Measurements from ENCODE around the gene VGLL2.

The VGLL2 gene

GRCh38 chr6:117270055-117270842 is 4.9 kb downstream of the VGLL2 start:
- Histone ChIP-seq H3K36me3 (ENCODE audit: insufficient read depth, low read length) (no peaks in the 10 kb centered on the region), H3K9me3 (ENCODE audit: low read length) (peaks cover 16% of the 10 kb centered on the region), H3K9ac (ENCODE audit: low read length) (no peak overlapping the region), H3K27me3 (ENCODE audit: control insufficient read depth in 1 of 2, insufficient read depth in 2 of 2, low read length in 2 of 2) (peaks cover 56 to 77% of the 10 kb centered on the region in 2 donors), H3K4me1 (ENCODE audit: insufficient read depth, low read length) (peaks cover 18% of the 10 kb centered on the region), H3K4me3 (ENCODE audit: low read depth in 1 of 2, low read length in 2 of 2) (peak overlapping the region in 1 of 2 donors; percentile 8), H3K27ac (ENCODE audit: low read depth, low read length) (no peak overlapping the region)

GRCh38 chr6:117270843-117271507 is 5.6 kb downstream of the VGLL2 start:
- H3K27me3 ChIP-seq (ENCODE audit: control insufficient read depth in 1 of 2, insufficient read depth in 2 of 2, low read length in 2 of 2), result peaks cover 54 to 71% of the 10 kb centered on the region in 2 donors

GRCh38 chr6:117272032-117272866 is 6.9 kb downstream of the VGLL2 start:
- Histone ChIP-seq H3K27ac (ENCODE audit: low read depth, low read length) (no peak overlapping the region), H3K9me3 (ENCODE audit: low read length) (peaks cover 8% of the 10 kb centered on the region), H3K4me3 (ENCODE audit: low read depth in 1 of 2, low read length in 2 of 2) (no peak overlapping the region), H3K4me1 (ENCODE audit: insufficient read depth, low read length) (peaks cover 8% of the 10 kb centered on the region), H3K36me3 (ENCODE audit: insufficient read depth, low read length) (no peaks in the 10 kb centered on the region), H3K9ac (ENCODE audit: low read length) (no peak overlapping the region), H3K27me3 (ENCODE audit: control insufficient read depth in 1 of 2, insufficient read depth in 2 of 2, low read length in 2 of 2) (peaks cover 41 to 59% of the 10 kb centered on the region in 2 donors)

More at GRCh38 chr6:117270843-117271507, 5.6 kb downstream of the VGLL2 start:
- H3K36me3 ChIP-seq (ENCODE audit: insufficient read depth, low read length), result no peaks in the 10 kb centered on the region
- H3K9ac ChIP-seq (ENCODE audit: low read length), result no peak overlapping the region
- H3K9me3 ChIP-seq (ENCODE audit: low read length), result peaks cover 16% of the 10 kb centered on the region
- H3K4me3 ChIP-seq (ENCODE audit: low read depth in 1 of 2, low read length in 2 of 2), result no peak overlapping the region
- H3K4me1 ChIP-seq (ENCODE audit: insufficient read depth, low read length), result peaks cover 13% of the 10 kb centered on the region
- no peak overlapping the region for H3K27ac ChIP-seq (ENCODE audit: low read depth, low read length)

- no peak overlapping the region for H3K4me3 ChIP-seq (ENCODE audit: low read depth in 1 of 2, low read length in 2 of 2)
- peaks cover 35 to 52% of the 10 kb centered on the region in 2 donors for H3K27me3 ChIP-seq (ENCODE audit: control insufficient read depth in 1 of 2, insufficient read depth in 2 of 2, low read length in 2 of 2)
- no peak overlapping the region for H3K9ac ChIP-seq (ENCODE audit: low read length)
- H3K27ac ChIP-seq (ENCODE audit: low read depth, low read length), result no peak overlapping the region
- H3K4me1 ChIP-seq (ENCODE audit: insufficient read depth, low read length), result peaks cover 8% of the 10 kb centered on the region
- H3K9me3 ChIP-seq (ENCODE audit: low read length), result peaks cover 8% of the 10 kb centered on the region
- H3K36me3 ChIP-seq (ENCODE audit: insufficient read depth, low read length), result no peaks in the 10 kb centered on the region
These were observed 7.5 kb downstream of the VGLL2 start for GRCh38 chr6:117272891-117273290.

- Histone ChIP-seq H3K36me3 (ENCODE audit: insufficient read depth, low read length) (no peaks in the 10 kb centered on the region), H3K9ac (ENCODE audit: low read length) (no peak overlapping the region), H3K4me3 (ENCODE audit: low read depth in 1 of 2, low read length in 2 of 2) (no peak overlapping the region), H3K27me3 (ENCODE audit: control insufficient read depth in 1 of 2, insufficient read depth in 2 of 2, low read length in 2 of 2) (peaks cover 12 to 29% of the 10 kb centered on the region in 2 donors), H3K27ac (ENCODE audit: low read depth, low read length) (no peak overlapping the region), H3K4me1 (ENCODE audit: insufficient read depth, low read length) (peaks cover under 1% of the 10 kb centered on the region), H3K9me3 (ENCODE audit: low read length) (no peaks in the 10 kb centered on the region)
These were observed 9.8 kb downstream of the VGLL2 start for GRCh38 chr6:117275205-117275604.

GRCh38 chr6:117275711-117276110 is 10.4 kb downstream of the VGLL2 start:
- peaks cover 11 to 25% of the 10 kb centered on the region in 2 donors for H3K27me3 ChIP-seq (ENCODE audit: control insufficient read depth in 1 of 2, insufficient read depth in 2 of 2, low read length in 2 of 2)
- H3K9ac ChIP-seq (ENCODE audit: low read length), result no peak overlapping the region
- H3K4me1 ChIP-seq (ENCODE audit: insufficient read depth, low read length), result no peaks in the 10 kb centered on the region
- H3K4me3 ChIP-seq (ENCODE audit: low read depth in 1 of 2, low read length in 2 of 2), result no peak overlapping the region
- H3K36me3 ChIP-seq (ENCODE audit: insufficient read depth, low read length), result no peaks in the 10 kb centered on the region
- no peaks in the 10 kb centered on the region for H3K9me3 ChIP-seq (ENCODE audit: low read length)
- H3K27ac ChIP-seq (ENCODE audit: low read depth, low read length), result no peak overlapping the region

GRCh38 chr6:117276778-117277316 is 11.5 kb downstream of the VGLL2 start:
- peaks cover 6 to 14% of the 10 kb centered on the region in 2 donors for H3K27me3 ChIP-seq (ENCODE audit: control insufficient read depth in 1 of 2, insufficient read depth in 2 of 2, low read length in 2 of 2)
- H3K27ac ChIP-seq (ENCODE audit: low read depth, low read length), result no peak overlapping the region
- H3K4me3 ChIP-seq (ENCODE audit: low read depth in 1 of 2, low read length in 2 of 2), result no peak overlapping the region
- no peaks in the 10 kb centered on the region for H3K36me3 ChIP-seq (ENCODE audit: insufficient read depth, low read length)
- H3K4me1 ChIP-seq (ENCODE audit: insufficient read depth, low read length), result no peaks in the 10 kb centered on the region
- H3K9me3 ChIP-seq (ENCODE audit: low read length), result no peaks in the 10 kb centered on the region
- no peak overlapping the region for H3K9ac ChIP-seq (ENCODE audit: low read length)

- Histone ChIP-seq H3K27ac (ENCODE audit: low read depth, low read length) (no peak overlapping the region), H3K9ac (ENCODE audit: low read length) (no peak overlapping the region), H3K36me3 (ENCODE audit: insufficient read depth, low read length) (no peaks in the 10 kb centered on the region), H3K27me3 (ENCODE audit: control insufficient read depth in 1 of 2, insufficient read depth in 2 of 2, low read length in 2 of 2) (no peaks in the 10 kb centered on the region), H3K4me1 (ENCODE audit: insufficient read depth, low read length) (no peaks in the 10 kb centered on the region), H3K9me3 (ENCODE audit: low read length) (no peaks in the 10 kb centered on the region), H3K4me3 (ENCODE audit: low read depth in 1 of 2, low read length in 2 of 2) (no peak overlapping the region)
These were observed 15.6 kb downstream of the VGLL2 start for GRCh38 chr6:117280922-117281321.

GRCh38 chr6:117288083-117288715 is 22.8 kb downstream of the VGLL2 start:
- Histone ChIP-seq H3K36me3 (ENCODE audit: insufficient read depth, low read length) (no peaks in the 10 kb centered on the region), H3K4me1 (ENCODE audit: insufficient read depth, low read length) (no peaks in the 10 kb centered on the region), H3K9me3 (ENCODE audit: low read length) (no peaks in the 10 kb centered on the region), H3K9ac (ENCODE audit: low read length) (no peak overlapping the region), H3K4me3 (ENCODE audit: low read depth in 1 of 2, low read length in 2 of 2) (no peak overlapping the region), H3K27me3 (ENCODE audit: control insufficient read depth in 1 of 2, insufficient read depth in 2 of 2, low read length in 2 of 2) (peaks cover 0 to 7% of the 10 kb centered on the region in 2 donors), H3K27ac (ENCODE audit: low read depth, low read length) (no peak overlapping the region)

- Histone ChIP-seq H3K36me3 (ENCODE audit: insufficient read depth, low read length) (no peaks in the 10 kb centered on the region), H3K27ac (ENCODE audit: low read depth, low read length) (no peak overlapping the region), H3K4me1 (ENCODE audit: insufficient read depth, low read length) (no peaks in the 10 kb centered on the region), H3K9me3 (ENCODE audit: low read length) (no peaks in the 10 kb centered on the region), H3K27me3 (ENCODE audit: control insufficient read depth in 1 of 2, insufficient read depth in 2 of 2, low read length in 2 of 2) (peaks cover 0 to 7% of the 10 kb centered on the region in 2 donors), H3K9ac (ENCODE audit: low read length) (no peak overlapping the region), H3K4me3 (ENCODE audit: low read depth in 1 of 2, low read length in 2 of 2) (no peak overlapping the region)
These were observed 25.0 kb downstream of the VGLL2 start for GRCh38 chr6:117290173-117290846.

All from muscle layer of colon (tissue), 2 donors.